Gastrocnemius medialis (tissue), 4 donors: ENCODE measurements around the gene ELMO1.

Source experiments
- CTCF ChIP-seq, 5 experiments: fragments of 450-650 bp in 3 of 5; fragments of 200-600 bp in 2 of 5; sonication (generic) in 2 of 5; IDR thresholded peaks in 4 of 5; conservative IDR thresholded peaks in 1 of 5; 1 replicate in 4 of 5; 2 replicates in 1 of 5; pipeline ENCODE4 v1.5.1; 2016 to 2019; ENCODE audit warnings: antibody characterized with exemption in 5 of 5, mild to moderate bottlenecking in 3 of 5, moderate library complexity in 3 of 5
- POLR2A ChIP-seq, 2 donors: fragments of 450-650 bp; IDR thresholded peaks; one replicate each; pipeline ENCODE4 v1.6.1; 2017; ENCODE audit warnings: antibody characterized with exemption in 2 of 2, mild to moderate bottlenecking in 2 of 2, moderate library complexity in 2 of 2

GRCh38 chr7:37062560-37062859 lies 386.2 kb downstream of the ELMO1 start:
- TF ChIP-seq CTCF (IDR thresholded peaks at IDR 0.05 in 4 of 5, conservative IDR thresholded peaks at IDR 0.05 in 1 of 5), result no peak
- no peak for TF ChIP-seq POLR2A (IDR thresholded peaks at IDR 0.05)
